Measurements from ENCODE around the gene LIN7B.

LIN7B gene

DNA sequence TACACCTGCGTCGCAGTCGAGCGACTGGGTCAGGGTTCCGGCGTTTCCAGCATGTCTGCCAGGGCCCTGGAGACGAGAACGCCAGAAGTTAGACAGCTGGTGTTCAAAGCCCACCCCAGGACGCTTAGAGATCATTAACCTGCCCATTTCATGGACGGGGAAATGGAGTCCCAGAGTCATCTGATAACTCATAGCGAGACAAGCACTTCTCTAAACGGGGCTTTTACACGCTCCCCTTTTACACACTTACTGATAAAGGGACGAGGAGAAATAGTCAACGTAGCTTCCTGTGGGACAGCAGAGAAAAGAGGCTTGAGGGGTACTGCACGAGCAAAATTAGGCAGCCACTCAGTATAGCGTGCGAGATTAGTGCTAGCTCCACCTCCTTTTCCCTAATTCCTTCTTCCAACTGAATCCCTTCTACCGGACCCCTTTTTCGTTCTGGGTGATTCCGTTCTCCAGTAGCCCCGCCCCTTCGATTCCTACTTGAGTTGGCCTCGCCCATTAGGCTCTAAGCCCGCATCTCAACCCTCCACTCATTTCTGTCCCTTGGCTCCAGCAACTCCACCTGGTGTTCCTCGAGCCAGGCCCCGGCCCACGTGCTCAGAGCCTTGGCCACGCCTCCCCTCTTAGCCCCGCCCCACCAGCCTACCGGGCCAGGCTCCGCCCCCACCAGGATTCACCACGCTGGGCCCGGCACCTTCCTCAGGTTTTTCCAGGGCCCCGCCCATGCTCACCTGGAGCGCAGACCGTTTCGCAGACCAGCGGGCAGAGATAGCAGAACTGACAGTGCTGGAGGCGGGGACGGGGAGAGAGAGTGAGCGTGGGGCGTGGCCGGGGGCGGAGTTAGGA is 37.3 kb downstream of the LIN7B start:
- H3K27me3 ChIP-seq, result no peaks in the 10 kb centered on the region
- no peaks in the 10 kb centered on the region for H3K36me3 ChIP-seq
- H3K4me1 ChIP-seq, result peaks cover 0 to 54% (median 34%) of the 10 kb centered on the region in 4 donors
- peak overlapping the region; percentile 71 to 80 for H3K27ac ChIP-seq
- DNase-seq, result peak in 1 of 2 donors; percentile 78
- intact Hi-C loops (cut with DNase I; ENCODE audit: low total_unique reads), result loop anchor here (5.0 kb wide), 1 partner anchor 34 kb away; the partner anchor contains the start of genes C19orf73 and PPFIA3
- H3K4me3 ChIP-seq, result peak overlapping the region in 1 of 2 donors; percentile 78
- H3K9me3 ChIP-seq, result no peaks in the 10 kb centered on the region
- TF ChIP-seq, protein P1, sequence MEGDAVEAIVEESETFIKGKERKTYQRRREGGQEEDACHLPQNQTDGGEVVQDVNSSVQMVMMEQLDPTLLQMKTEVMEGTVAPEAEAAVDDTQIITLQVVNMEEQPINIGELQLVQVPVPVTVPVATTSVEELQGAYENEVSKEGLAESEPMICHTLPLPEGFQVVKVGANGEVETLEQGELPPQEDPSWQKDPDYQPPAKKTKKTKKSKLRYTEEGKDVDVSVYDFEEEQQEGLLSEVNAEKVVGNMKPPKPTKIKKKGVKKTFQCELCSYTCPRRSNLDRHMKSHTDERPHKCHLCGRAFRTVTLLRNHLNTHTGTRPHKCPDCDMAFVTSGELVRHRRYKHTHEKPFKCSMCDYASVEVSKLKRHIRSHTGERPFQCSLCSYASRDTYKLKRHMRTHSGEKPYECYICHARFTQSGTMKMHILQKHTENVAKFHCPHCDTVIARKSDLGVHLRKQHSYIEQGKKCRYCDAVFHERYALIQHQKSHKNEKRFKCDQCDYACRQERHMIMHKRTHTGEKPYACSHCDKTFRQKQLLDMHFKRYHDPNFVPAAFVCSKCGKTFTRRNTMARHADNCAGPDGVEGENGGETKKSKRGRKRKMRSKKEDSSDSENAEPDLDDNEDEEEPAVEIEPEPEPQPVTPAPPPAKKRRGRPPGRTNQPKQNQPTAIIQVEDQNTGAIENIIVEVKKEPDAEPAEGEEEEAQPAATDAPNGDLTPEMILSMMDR (IDR thresholded peaks at IDR 0.05), result no peak

DNA sequence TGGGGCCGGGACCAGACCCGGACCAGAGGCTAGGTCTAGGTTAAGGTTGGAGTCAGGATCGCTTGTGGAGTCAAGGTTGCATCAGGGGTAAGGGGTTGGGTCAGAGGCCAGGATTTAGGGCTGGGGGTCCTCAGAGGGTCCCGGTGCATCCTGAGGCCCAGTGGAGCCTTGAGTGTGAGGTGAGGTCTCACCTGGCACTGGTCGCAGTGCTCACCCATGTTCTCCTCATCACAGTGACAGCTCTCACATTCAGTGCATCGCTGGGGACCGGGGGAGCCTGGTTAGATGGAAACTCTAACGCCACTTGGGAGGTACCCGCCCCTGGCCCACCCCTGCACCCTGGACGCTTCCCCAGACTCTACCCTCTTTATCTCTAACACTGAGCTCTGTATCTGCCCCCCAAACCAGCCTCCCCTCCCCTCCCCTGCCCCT is 38.0 kb downstream of the LIN7B start:
- H3K36me3 ChIP-seq, result no peaks in the 10 kb centered on the region
- peak overlapping the region in 1 of 2 donors; percentile 78 for H3K4me3 ChIP-seq
- H3K27me3 ChIP-seq, result no peaks in the 10 kb centered on the region
- intact Hi-C loops (cut with DNase I; ENCODE audit: low total_unique reads), result loop anchor here (5.0 kb wide), 1 partner anchor 35 kb away; the partner anchor contains the start of genes C19orf73 and PPFIA3
- H3K9me3 ChIP-seq, result no peaks in the 10 kb centered on the region
- H3K27ac ChIP-seq, result peak overlapping the region; percentile 71 to 80
- peaks cover 0 to 52% (median 35%) of the 10 kb centered on the region in 4 donors for H3K4me1 ChIP-seq
- DNase-seq, result no peak
- TF ChIP-seq, protein P1 (IDR thresholded peaks at IDR 0.05), result no peak

DNA sequence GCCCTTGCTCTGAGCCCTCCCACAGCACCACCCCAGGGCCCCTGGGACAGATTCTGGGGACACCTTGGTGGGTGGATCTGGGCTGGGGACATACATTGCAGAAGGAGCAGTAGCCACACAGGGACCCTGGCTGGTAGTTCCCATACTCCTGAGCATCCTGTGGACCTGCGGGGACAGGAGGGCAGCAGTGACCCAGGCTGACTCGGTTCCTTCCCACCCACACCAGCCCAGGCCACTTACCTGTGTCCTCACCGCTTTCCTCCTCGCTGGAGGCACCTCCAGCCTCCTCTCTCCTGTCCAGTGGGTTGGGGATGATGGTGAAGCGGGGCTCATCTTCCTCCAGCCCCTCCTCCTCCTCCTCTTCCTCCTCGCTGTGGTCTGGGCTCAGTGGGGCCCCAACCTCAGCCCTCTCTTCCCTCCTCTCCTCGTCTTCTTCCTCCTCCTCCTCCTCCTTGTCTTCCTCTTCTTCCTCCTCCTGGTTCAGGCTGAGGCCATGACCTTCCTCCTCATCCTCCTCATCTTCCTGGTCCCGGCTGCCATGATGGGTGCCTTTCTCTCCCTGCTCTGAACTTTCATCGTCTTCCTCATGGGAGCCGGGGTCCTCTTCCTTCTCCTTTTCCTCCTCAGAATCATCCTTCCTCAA is 39.1 kb downstream of the LIN7B start:
- TF ChIP-seq, protein P1 (IDR thresholded peaks at IDR 0.05), result no peak
- Histone ChIP-seq H3K4me3 (no peak overlapping the region), H3K36me3 (no peaks in the 10 kb centered on the region), H3K9me3 (no peaks in the 10 kb centered on the region), H3K27me3 (no peaks in the 10 kb centered on the region), H3K4me1 (peaks cover 0 to 57% (median 39%) of the 10 kb centered on the region in 4 donors), H3K27ac (no peak overlapping the region)
- intact Hi-C loops (cut with DNase I; ENCODE audit: low total_unique reads), result loop anchor here (5.0 kb wide), 1 partner anchor 36 kb away; the partner anchor contains the start of genes C19orf73 and PPFIA3
- no peak for DNase-seq

DNA sequence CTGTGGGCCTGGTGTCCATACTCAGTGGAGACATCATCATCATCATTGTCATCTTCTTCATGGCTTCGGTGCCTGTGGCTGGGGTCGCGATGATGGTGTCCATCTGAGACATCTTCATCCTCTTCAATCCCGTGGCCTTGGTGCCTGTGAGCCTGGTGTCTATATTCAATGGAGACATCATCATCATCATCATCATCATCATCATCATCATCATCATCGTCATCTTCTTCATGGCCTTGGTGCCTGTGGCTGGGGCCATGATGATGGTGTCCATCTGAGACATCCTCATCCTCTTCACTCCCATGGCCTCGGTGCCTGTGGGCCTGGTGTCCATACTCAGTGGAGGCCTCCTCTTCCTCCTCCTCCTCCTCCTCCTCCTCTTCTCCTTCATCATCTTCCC is 40.1 kb downstream of the LIN7B start:
- TF ChIP-seq, protein P1 (IDR thresholded peaks at IDR 0.05), result no peak
- Histone ChIP-seq H3K4me1 (peaks cover 0 to 58% (median 38%) of the 10 kb centered on the region in 4 donors), H3K36me3 (no peaks in the 10 kb centered on the region), H3K4me3 (no peak overlapping the region), H3K27me3 (no peaks in the 10 kb centered on the region), H3K27ac (peak overlapping the region; percentile 66 to 72), H3K9me3 (no peaks in the 10 kb centered on the region)
- intact Hi-C loops (cut with DNase I; ENCODE audit: low total_unique reads), result loop anchor here (5.0 kb wide), 1 partner anchor 37 kb away; the partner anchor contains the start of genes C19orf73 and PPFIA3
- no peak for DNase-seq

DNA sequence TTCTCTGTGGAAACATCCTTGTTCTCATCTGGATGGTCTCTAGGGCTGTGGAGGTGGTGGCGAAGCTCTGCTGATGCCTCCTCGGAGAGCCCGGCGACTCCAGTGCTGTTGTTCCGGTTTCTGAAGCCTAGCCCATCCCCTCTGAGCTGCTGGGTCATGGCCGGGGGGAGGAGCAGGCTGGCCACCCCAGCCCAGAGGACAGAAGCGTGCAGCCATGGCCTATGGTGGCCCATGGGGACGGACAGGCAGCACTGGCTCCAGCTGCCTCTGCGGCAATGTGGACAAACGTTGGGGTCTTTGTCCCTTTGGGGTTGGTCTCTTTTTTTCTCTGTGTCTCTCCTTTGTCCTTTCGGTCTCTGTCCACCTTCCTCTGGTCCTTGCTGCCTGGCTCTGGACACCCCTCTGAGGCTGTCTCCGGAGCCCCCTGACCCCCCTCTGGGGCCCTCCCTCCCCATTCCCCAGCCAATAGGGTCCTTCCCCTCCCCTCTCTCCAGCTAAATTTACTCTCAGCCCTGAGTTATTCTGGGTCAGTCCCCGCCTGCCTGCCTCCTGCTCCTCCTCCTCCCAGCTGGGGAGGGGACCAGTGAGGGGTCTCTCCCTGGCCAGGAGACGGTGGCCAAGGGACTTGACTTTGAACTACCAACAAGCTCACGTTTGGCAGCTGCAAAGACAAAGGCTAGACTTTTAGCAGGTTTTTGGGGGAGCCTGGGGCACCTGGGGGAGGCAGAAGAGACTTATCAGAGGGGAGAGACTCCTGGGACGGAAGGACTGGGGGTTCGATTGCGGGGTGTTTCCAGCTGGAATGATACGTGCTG is 41.0 kb downstream of the LIN7B start, which contains the start of gene HRC:
HRC (minus strand) TSS at position 392 of the 815 bp plus-strand sequence; CDS start at position 233, 159 bp downstream.
- Histone ChIP-seq H3K4me3 (peak within 1 kb of the TSS; percentile 3 to 32), H3K27me3 (no peaks in the 10 kb centered on the region)

More for the DNA sequence above, 41.0 kb downstream of the LIN7B start, which contains the start of gene HRC:
- DNase-seq, result peak in 1 of 2 donors; percentile 41
- Histone ChIP-seq H3K9me3 (no peaks in the 10 kb centered on the region), H3K4me1 (peaks cover 0 to 53% (median 45%) of the 10 kb centered on the region in 4 donors), H3K36me3 (no peaks in the 10 kb centered on the region), H3K27ac (peak within 1 kb of the TSS; percentile 66 to 72)
- TF ChIP-seq, protein P1 (IDR thresholded peaks at IDR 0.05), result no peak
- intact Hi-C loops (cut with DNase I; ENCODE audit: low total_unique reads), result no loop called here
